Stomach (tissue), 9 donors: Measurements from ENCODE around the gene PTGFRN. TPM values are rescaled to one million over a fixed set of nuclear protein-coding genes. Genes with fewer than 3 reads are reported as not detected.
"Not testable (repeated sequence)": the region's sequence is repeated elsewhere in the genome, so short reads cannot be mapped to it uniquely, and the experiment has no call there.

Experiments
- DNase-seq, 2 donors: peaks; one replicate each; pipeline versions ENCODE4 v3.0.0 to v3.0.0-alpha.2; 2013 to 2019
- H3K27ac ChIP-seq, 5 donors: fragments of 200-600 bp in 4 of 5; sonication (generic) in 4 of 5; one replicate each; pipeline ENCODE4 v1.5.1; 2013 to 2019; ENCODE audit warnings: mild to moderate bottlenecking in 1 of 5, moderate library complexity in 1 of 5
- H3K27me3 ChIP-seq, 3 donors: fragments of 200-600 bp; sonication (generic); one replicate each; pipeline ENCODE4 v1.5.1; 2017 to 2019; ENCODE audit warnings: mixed run types in 1 of 3
- H3K36me3 ChIP-seq, 4 donors: fragments of 200-600 bp; sonication (generic); 1 replicate in 3 of 4; 2 replicates in 1 of 4; pipeline ENCODE4 v1.5.1; 2016 to 2019
- H3K4me1 ChIP-seq, 4 donors: fragments of 200-600 bp; sonication (generic); one replicate each; pipeline ENCODE4 v1.5.1; 2016 to 2019
- H3K4me3 ChIP-seq, 4 donors: fragments of 200-600 bp; sonication (generic) in 3 of 4; one replicate each; pipeline ENCODE4 v1.5.1; 2016 to 2019; ENCODE audit warnings: mild to moderate bottlenecking in 1 of 4
- H3K9me3 ChIP-seq, 4 donors: fragments of 200-600 bp; sonication (generic); one replicate each; pipeline ENCODE4 v1.5.1; 2016 to 2019
- EP300 ChIP-seq: sonication (generic); formaldehyde crosslinking; IDR thresholded peaks from one replicate; pipeline ENCODE4 v1.6.1; 2017; ENCODE audit warnings: antibody characterized with exemption
- POLR2A ChIP-seq, 4 donors: fragments of 450-650 bp; IDR thresholded peaks; one replicate each; pipeline ENCODE4 v1.6.1; 2016; ENCODE audit warnings: antibody characterized with exemption in 4 of 4, control low read depth in 2 of 4, mild to moderate bottlenecking in 1 of 4, moderate library complexity in 1 of 4
- POLR2AphosphoS5 ChIP-seq, 3 donors: sonication (generic); formaldehyde crosslinking; IDR thresholded peaks; one replicate each; pipeline ENCODE4 v1.6.1; 2016; ENCODE audit warnings: antibody characterized with exemption in 3 of 3
- WGBS, 5 donors: extraction: QIAGEN DNeasy Blood & Tissue Kit in 3 of 5; methylation state at CpG; one replicate each; pipeline versions ENCODE4 v1.1.5 to v1.1.7; 2013 to 2018; 5-methylcytosine and 5-hydroxymethylcytosine counted together
- intact Hi-C: fragments of 100-400 bp; cut with DNase I; formaldehyde crosslinking; loops from one replicate; pipeline ENCODE4 v1.15.1; 2023; ENCODE audit warnings: low total_unique reads
- polyA plus RNA-seq, 3 donors: library from polyadenylated mRNA; stranded (reverse); fragments of 200-250 nt; gene quantifications; one replicate each; pipeline ENCODE4 v1.2.3, GENCODE V29; 2013
- total RNA-seq, 5 donors: library from RNA; depleted of rRNA; stranded (reverse); fragments of >200 nt; gene quantifications; one replicate each; pipeline versions ENCODE4 v1.1.0 to v1.2.3, GENCODE V29; 2014 to 2016
- TF ChIP-seq, protein P1 (sequence below), 7 experiments: fragments of 450-650 bp in 4 of 7; fragments of 200-600 bp in 3 of 7; sonication (generic) in 3 of 7; IDR thresholded peaks; one replicate each; pipeline ENCODE4 v1.5.1; 2016 to 2019; ENCODE audit warnings: antibody characterized with exemption in 7 of 7, control low read depth in 2 of 7, mild to moderate bottlenecking in 1 of 7
- donor health status: healthy with polysubstance abuse.
- donor health status: Bipolar disorder and iron deficiency.
- donor health status: healthy.

PTGFRN gene
- total and polyA plus RNA-seq, 8 donors, result 3.8 to 66.6 (median 44.0) TPM

GRCh38 chr1:116875391-116875790 lies 34.3 kb upstream of the PTGFRN start:
- DNase-seq, result no peak
- H3K27ac ChIP-seq, result no peak overlapping the region
- no peak overlapping the region for H3K4me3 ChIP-seq
- peaks cover 20 to 38% (median 27%) of the 10 kb centered on the region in 4 donors for H3K4me1 ChIP-seq
- no peaks in the 10 kb centered on the region for H3K27me3 ChIP-seq
- WGBS, 5 donors, result 69 to 90% (median 81%) methylated on average over 13 to 14 of the region's 14 CpGs
- intact Hi-C loops, result no loop called here
- H3K9me3 ChIP-seq, result no peaks in the 10 kb centered on the region
- no peak for TF ChIP-seq POLR2AphosphoS5 (IDR thresholded peaks at IDR 0.05)
- no peak for TF ChIP-seq EP300
- TF ChIP-seq, protein P1, sequence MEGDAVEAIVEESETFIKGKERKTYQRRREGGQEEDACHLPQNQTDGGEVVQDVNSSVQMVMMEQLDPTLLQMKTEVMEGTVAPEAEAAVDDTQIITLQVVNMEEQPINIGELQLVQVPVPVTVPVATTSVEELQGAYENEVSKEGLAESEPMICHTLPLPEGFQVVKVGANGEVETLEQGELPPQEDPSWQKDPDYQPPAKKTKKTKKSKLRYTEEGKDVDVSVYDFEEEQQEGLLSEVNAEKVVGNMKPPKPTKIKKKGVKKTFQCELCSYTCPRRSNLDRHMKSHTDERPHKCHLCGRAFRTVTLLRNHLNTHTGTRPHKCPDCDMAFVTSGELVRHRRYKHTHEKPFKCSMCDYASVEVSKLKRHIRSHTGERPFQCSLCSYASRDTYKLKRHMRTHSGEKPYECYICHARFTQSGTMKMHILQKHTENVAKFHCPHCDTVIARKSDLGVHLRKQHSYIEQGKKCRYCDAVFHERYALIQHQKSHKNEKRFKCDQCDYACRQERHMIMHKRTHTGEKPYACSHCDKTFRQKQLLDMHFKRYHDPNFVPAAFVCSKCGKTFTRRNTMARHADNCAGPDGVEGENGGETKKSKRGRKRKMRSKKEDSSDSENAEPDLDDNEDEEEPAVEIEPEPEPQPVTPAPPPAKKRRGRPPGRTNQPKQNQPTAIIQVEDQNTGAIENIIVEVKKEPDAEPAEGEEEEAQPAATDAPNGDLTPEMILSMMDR (IDR thresholded peaks at IDR 0.05), result no peak
- no peak for TF ChIP-seq POLR2A (IDR thresholded peaks at IDR 0.05)
- no peaks in the 10 kb centered on the region for H3K36me3 ChIP-seq

DNA sequence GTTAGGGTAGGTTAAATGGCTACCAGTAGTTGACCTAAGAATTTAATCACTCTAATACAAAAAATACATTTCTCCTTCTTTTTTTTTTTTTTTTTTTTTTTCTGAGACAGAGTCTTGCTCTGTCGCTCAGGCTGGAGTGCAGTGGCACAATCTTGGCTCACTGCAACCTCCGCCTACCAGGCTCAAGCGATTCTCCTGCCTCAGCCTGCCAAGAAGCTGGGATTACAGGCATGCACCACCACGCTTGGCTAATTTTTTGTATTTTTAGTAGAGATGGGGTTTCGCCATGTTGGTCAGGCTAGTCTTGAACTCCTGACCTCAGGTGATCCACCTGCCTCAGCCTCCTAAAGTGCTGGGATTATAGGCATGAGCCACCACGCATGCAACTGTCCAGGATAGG lies 33.8 kb upstream of the PTGFRN start:
- WGBS, 5 donors, result 91 to 98% (median 93%) methylated on average over 6 of the region's 6 CpGs
- H3K27ac ChIP-seq, DNase-seq, H3K36me3 ChIP-seq, H3K4me3 ChIP-seq, H3K27me3 ChIP-seq, intact Hi-C loops, H3K9me3 ChIP-seq: not testable (repeated sequence)
- peaks cover 20 to 43% (median 31%) of the 10 kb centered on the region in 4 donors for H3K4me1 ChIP-seq

DNA sequence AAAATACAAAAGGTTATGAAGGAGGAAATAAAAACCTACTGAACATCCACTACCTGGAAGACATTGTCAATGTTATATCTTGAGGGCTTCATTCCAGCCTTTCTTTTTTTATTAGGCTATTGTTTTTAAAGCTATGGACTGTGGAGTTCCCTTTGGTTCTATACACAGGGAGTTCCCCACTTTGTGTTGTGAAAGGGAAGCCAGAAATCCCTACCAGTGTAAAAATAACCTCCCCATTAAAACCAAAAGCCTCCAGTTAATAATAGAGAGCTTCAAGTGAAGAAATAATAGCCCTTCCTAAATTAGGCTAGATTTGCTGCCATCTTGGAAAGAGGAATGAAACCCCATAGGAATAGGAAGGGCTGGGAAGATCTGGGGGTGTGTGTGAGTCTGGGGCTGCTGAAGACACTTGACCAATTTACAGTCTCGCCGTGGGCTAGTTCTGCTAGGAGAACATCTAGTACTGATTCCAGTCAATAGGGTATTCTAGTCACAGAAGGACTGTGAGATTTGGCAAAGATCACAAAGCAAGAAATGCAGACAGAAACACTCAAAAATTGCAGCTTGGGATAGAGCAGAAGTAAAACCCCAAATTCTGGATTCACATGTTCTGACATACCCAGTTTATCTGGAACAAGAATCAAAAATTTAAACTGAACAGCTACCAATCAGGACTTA lies 32.4 kb upstream of the PTGFRN start:
- Histone ChIP-seq H3K4me3 (no peak overlapping the region), H3K27me3 (no peaks in the 10 kb centered on the region), H3K4me1 (peaks cover 20 to 47% (median 31%) of the 10 kb centered on the region in 4 donors), H3K27ac (peak overlapping the region in 2 of 5 donors; percentile 16 to 60), H3K9me3 (no peaks in the 10 kb centered on the region), H3K36me3 (no peaks in the 10 kb centered on the region)
- WGBS, 5 donors, result 60 to 88% (median 84%) methylated on average over 2 of the region's 2 CpGs
- intact Hi-C loops, result no loop called here
- TF ChIP-seq POLR2A (IDR thresholded peaks at IDR 0.05) (no peak), POLR2AphosphoS5 (IDR thresholded peaks at IDR 0.05) (no peak), EP300 (no peak)
- TF ChIP-seq, protein P1 (IDR thresholded peaks at IDR 0.05), result no peak
- DNase-seq, result no peak

GRCh38 chr1:116878804-116879477 lies 30.8 kb upstream of the PTGFRN start:
- intact Hi-C loops, result no loop called here
- peak overlapping the region; percentile 13 to 60 (median 41) for H3K27ac ChIP-seq
- peak overlapping the region; percentile 22 to 38 (median 32) for H3K4me3 ChIP-seq
- TF ChIP-seq POLR2A (IDR thresholded peaks at IDR 0.05) (no peak), POLR2AphosphoS5 (IDR thresholded peaks at IDR 0.05) (no peak), EP300 (no peak)
- TF ChIP-seq, protein P1 (IDR thresholded peaks at IDR 0.05), result no peak
- H3K27me3 ChIP-seq, result no peaks in the 10 kb centered on the region
- no peaks in the 10 kb centered on the region for H3K36me3 ChIP-seq
- peak in 1 of 2 donors; percentile 53 for DNase-seq
- WGBS, 5 donors, result 39 to 52% (median 44%) methylated on average over 10 of the region's 10 CpGs
- peaks cover 20 to 47% (median 31%) of the 10 kb centered on the region in 4 donors for H3K4me1 ChIP-seq
- H3K9me3 ChIP-seq, result no peaks in the 10 kb centered on the region
